Measurements from ENCODE around the gene FOCAD.
A peak's percentile ranks its signal among the peaks of the same experiment; 100 is the strongest.

Gene FOCAD

GRCh38 chr9:20804489-20805250 is 120.6 kb downstream of the FOCAD start:
- FAIRE-seq, result peak; percentile 21

GRCh38 chr9:20805766-20806165 is 121.7 kb downstream of the FOCAD start:
- FAIRE-seq, result no peak

GRCh38 chr9:20808002-20808401 is 123.9 kb downstream of the FOCAD start:
- no peak for FAIRE-seq

- peak; percentile 53 for FAIRE-seq
Measured at GRCh38 chr9:20811872-20812271, 127.8 kb downstream of the FOCAD start.

GRCh38 chr9:20815923-20816703 is 132.1 kb downstream of the FOCAD start:
- FAIRE-seq, result no peak

- FAIRE-seq, result no peak
Measured at GRCh38 chr9:20823051-20823450, 139.0 kb downstream of the FOCAD start.

- FAIRE-seq, result no peak
Measured at GRCh38 chr9:20831028-20831427, 147.0 kb downstream of the FOCAD start.

GRCh38 chr9:20832775-20833174 is 148.7 kb downstream of the FOCAD start:
- no peak for FAIRE-seq

- FAIRE-seq, result peak; percentile 88
Measured at GRCh38 chr9:20835377-20836286, 151.6 kb downstream of the FOCAD start.

- FAIRE-seq, result no peak
Measured at GRCh38 chr9:20837166-20837565, 153.1 kb downstream of the FOCAD start.

- no peak for FAIRE-seq
Measured at GRCh38 chr9:20838218-20838617, 154.2 kb downstream of the FOCAD start.

- FAIRE-seq, result peak; percentile 9
Measured at GRCh38 chr9:20844916-20845315, 160.9 kb downstream of the FOCAD start.

GRCh38 chr9:20848490-20848889 is 164.4 kb downstream of the FOCAD start:
- FAIRE-seq, result no peak

GRCh38 chr9:20853866-20854265 is 169.8 kb downstream of the FOCAD start:
- no peak for FAIRE-seq

GRCh38 chr9:20854444-20854843 is 170.4 kb downstream of the FOCAD start:
- FAIRE-seq, result no peak

GRCh38 chr9:20863945-20864344 is 179.9 kb downstream of the FOCAD start:
- no peak for FAIRE-seq

- FAIRE-seq, result no peak
Measured at GRCh38 chr9:20865347-20865746, 181.3 kb downstream of the FOCAD start.

- FAIRE-seq, result peak; percentile 45
Measured at GRCh38 chr9:20870115-20870514, 186.1 kb downstream of the FOCAD start.

GRCh38 chr9:20872340-20872977 is 188.4 kb downstream of the FOCAD start:
- FAIRE-seq, result no peak

- no peak for FAIRE-seq
Measured at GRCh38 chr9:20873240-20873865, 189.3 kb downstream of the FOCAD start.

GRCh38 chr9:20880271-20880670 is 196.2 kb downstream of the FOCAD start:
- no peak for FAIRE-seq

- no peak for FAIRE-seq
Measured at GRCh38 chr9:20880675-20881074, 196.6 kb downstream of the FOCAD start.

All from islet of Langerhans (tissue), 1 donor.